Measurements from ENCODE around the gene PRICKLE2.

Gene PRICKLE2

DNA sequence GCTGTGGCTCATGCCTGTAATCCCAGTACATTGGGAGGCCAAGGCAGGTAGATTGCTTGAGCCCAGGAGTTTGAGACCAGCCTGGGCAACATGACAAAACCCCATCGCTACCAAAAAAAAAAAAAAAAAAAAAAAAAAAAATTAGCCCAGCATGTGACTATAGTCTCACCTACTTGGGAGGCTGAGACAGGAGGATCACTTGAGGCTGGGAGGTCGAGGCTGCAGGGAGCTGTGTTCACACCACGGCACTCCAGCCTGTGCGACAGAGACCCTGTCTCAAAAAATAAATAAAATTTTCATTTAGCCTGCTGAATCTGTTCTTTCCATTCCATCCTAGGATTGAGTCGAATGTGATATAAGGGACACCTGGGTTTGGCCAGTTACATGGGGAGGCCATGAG is 14.6 kb upstream of the PRICKLE2 start:
- no peaks in the 10 kb centered on the region for H3K4me1 Mint-ChIP-seq (ENCODE audit: low read depth)
- no peaks in the 10 kb centered on the region for H3K36me3 Mint-ChIP-seq (ENCODE audit: low read depth)
- no peak overlapping the region for H3K27ac Mint-ChIP-seq
- H3K4me3 Mint-ChIP-seq: no peak overlapping the region
- intact Hi-C loops (cut with micrococcal nuclease): no loop called here
- no peaks in the 10 kb centered on the region for H3K27me3 Mint-ChIP-seq
- peaks cover 29% of the 10 kb centered on the region for H3K9me3 Mint-ChIP-seq

DNA sequence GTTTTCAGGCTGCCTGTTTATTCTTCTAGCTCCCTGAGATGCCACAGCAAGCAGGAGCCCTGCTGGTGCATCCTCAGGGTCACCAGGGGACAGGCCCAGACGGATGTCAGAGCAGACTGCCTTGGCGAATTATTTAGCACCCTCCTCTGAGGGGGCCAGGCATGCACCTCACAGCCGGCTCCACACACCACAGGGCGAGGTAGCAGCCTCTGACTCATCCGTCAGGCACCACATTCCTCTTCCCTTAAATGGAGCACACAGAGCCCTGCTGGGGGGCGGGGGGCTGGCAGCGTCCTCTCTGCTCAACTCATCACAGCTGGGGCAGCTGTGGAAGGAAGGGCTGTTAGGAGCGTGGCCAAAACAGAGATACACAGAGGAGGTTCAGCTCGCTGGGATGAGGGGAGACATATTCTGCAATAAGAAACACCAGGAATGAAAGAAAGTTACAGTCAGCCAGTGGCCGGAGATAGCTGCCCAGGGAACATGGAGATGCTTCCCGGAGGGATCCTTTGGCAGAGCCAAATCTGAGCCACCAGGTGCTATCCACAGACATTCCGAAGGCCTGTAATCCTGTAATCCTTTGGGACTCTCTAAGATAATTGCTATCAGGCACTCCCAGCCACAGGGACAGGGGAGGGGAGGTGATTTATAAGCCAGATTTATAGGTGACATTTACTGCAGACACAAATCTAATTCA is 13.9 kb upstream of the PRICKLE2 start:
- Mint-ChIP-seq H3K4me1 (ENCODE audit: low read depth) (no peaks in the 10 kb centered on the region), H3K9me3 (peaks cover 33% of the 10 kb centered on the region), H3K4me3 (no peak overlapping the region), H3K27me3 (no peaks in the 10 kb centered on the region), H3K36me3 (ENCODE audit: low read depth) (no peaks in the 10 kb centered on the region), H3K27ac (no peak overlapping the region)
- intact Hi-C loops (cut with micrococcal nuclease): no loop called here

DNA sequence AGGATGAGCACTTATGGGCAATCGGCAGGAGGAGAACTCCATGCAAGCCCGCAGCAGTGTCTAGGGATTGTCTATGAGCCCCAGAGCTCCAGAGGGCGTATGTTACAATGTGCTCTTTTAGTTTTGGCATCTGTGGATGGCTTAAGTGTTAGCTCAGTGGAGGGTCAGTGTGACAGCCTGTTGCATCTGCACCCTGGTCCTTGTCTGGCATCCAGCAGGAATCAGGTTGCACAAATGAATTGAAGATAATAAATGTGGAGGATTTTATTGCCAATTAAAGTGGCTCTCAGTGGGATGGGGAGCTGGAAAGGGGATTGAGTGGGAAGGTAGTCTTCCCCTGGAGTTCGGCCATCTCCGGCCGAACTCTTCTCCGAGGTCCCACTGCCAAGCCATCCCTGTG is 11.8 kb upstream of the PRICKLE2 start:
- Mint-ChIP-seq H3K9me3 (peaks cover 33% of the 10 kb centered on the region), H3K27me3 (no peaks in the 10 kb centered on the region), H3K4me3 (no peak overlapping the region), H3K4me1 (ENCODE audit: low read depth) (no peaks in the 10 kb centered on the region), H3K27ac (no peak overlapping the region), H3K36me3 (ENCODE audit: low read depth) (no peaks in the 10 kb centered on the region)
- intact Hi-C loops (cut with micrococcal nuclease): no loop called here

DNA sequence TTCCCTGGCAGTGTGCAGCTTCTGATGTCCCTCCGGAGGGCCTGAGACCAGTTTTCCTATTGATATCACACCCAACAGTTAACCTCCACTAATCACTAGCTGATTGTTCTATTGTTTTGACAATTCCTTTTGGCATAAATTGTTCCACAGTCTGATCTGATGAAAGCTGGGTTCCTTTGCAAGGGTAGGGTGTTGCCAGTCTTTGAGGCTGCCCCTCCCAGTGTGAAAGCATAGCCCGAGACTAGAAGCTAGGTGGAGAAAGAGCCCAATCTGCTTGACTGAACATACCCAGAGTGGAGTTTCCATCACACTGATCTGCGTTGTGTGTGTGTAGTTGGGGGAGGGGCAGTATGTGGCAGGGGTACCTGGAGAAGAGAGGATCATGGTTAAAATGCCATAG is 10.3 kb upstream of the PRICKLE2 start:
- Mint-ChIP-seq H3K9me3 (peaks cover 33% of the 10 kb centered on the region), H3K4me3 (no peak overlapping the region), H3K27ac (no peak overlapping the region), H3K36me3 (ENCODE audit: low read depth) (no peaks in the 10 kb centered on the region), H3K27me3 (no peaks in the 10 kb centered on the region), H3K4me1 (ENCODE audit: low read depth) (no peaks in the 10 kb centered on the region)
- intact Hi-C loops (cut with micrococcal nuclease): no loop called here

DNA sequence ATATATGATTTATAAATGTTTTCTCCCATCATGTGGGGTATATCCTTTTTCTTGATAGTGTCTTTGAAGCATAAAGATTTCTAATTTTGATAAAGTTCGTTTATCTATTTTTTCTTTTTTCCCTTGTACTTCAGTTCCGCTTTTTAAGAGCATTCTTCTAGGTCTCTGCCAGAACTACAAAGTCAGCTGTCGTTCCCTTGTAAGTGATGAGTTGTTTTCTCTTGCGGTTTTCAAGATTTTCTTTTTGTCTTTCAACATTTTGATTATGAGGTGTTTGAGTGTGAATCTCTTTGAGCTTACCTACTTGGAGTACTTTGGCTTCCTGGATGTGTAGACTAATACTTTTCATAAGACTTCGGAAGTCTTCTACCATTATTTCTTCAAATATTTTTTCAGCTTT is 9.3 kb upstream of the PRICKLE2 start:
- intact Hi-C loops (cut with micrococcal nuclease): no loop called here
- H3K36me3 Mint-ChIP-seq (ENCODE audit: low read depth): no peaks in the 10 kb centered on the region
- H3K9me3 Mint-ChIP-seq: peaks cover 33% of the 10 kb centered on the region
- no peaks in the 10 kb centered on the region for H3K4me1 Mint-ChIP-seq (ENCODE audit: low read depth)
- no peak overlapping the region for H3K4me3 Mint-ChIP-seq
- H3K27ac Mint-ChIP-seq: no peak overlapping the region
- H3K27me3 Mint-ChIP-seq: no peaks in the 10 kb centered on the region

DNA sequence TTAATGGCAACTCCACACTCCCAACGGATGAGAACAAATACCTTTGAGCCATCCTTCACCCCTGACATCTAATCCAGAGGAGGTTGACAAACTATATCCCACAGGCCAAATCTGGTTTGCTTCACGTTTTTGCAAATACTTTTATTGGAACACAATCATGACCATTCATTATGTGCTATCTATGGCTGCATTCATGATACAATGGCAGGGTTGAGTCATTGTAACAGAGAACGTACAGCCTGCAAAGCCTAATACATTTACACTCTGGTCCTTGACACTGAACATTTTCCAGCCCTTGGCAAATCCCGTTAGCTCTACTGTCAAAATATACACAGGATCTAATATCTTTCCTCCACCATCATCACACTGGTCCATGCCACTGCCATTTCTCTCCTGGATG is 7.6 kb upstream of the PRICKLE2 start:
- H3K36me3 Mint-ChIP-seq (ENCODE audit: low read depth): no peaks in the 10 kb centered on the region
- no peaks in the 10 kb centered on the region for H3K27me3 Mint-ChIP-seq
- no peak overlapping the region for H3K4me3 Mint-ChIP-seq
- no peak overlapping the region for H3K27ac Mint-ChIP-seq
- peaks cover 23% of the 10 kb centered on the region for H3K9me3 Mint-ChIP-seq
- no peaks in the 10 kb centered on the region for H3K4me1 Mint-ChIP-seq (ENCODE audit: low read depth)
- intact Hi-C loops (cut with micrococcal nuclease): no loop called here

DNA sequence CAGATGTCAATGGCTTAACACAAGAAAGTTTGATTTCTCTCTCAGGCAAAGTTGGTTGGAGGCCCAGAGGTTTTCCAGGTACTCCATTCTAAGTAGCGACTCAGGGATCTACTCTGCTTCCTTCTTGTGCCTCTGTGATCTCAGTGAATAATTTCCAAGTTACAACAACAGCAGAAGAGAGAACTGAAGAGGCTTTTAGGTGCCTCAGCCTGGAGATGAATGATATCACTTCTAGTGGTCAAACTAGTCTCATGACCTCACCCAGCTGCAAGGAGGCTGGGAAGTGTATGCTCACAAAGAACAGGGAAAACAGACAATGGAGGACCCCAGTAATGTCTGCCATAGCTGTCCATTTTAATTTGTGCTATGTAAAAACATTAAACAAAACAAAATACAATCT is 4.6 kb upstream of the PRICKLE2 start:
- intact Hi-C loops (cut with micrococcal nuclease): no loop called here

DNA sequence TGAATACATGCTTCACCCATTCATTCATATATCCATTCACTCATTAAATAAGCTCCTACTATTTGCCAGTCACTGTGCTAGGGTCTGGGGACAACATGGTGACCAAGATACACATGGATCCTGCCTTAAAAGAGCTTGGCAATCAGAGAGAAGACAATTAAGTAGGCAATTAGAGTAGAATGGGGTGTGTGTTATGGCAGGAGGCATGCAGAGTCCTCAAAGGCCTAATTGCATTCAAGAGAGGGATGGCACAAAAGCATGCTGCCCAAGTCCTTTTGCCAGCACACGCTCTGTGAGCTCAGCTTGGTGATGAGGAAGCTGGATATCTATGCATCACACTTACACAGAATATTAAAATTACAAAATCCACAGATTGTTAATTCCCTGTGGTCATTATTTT is 2.8 kb upstream of the PRICKLE2 start:
- no peaks in the 10 kb centered on the region for H3K9me3 Mint-ChIP-seq
- peaks cover 3% of the 10 kb centered on the region for H3K27me3 Mint-ChIP-seq
- H3K4me3 Mint-ChIP-seq: no peak overlapping the region
- intact Hi-C loops (cut with micrococcal nuclease): no loop called here
- H3K36me3 Mint-ChIP-seq (ENCODE audit: low read depth): no peaks in the 10 kb centered on the region
- no peaks in the 10 kb centered on the region for H3K4me1 Mint-ChIP-seq (ENCODE audit: low read depth)
- H3K27ac Mint-ChIP-seq: no peak overlapping the region

More for the DNA sequence above, 4.6 kb upstream of the PRICKLE2 start:
- peaks cover 2% of the 10 kb centered on the region for H3K27me3 Mint-ChIP-seq
- H3K4me1 Mint-ChIP-seq (ENCODE audit: low read depth): no peaks in the 10 kb centered on the region
- no peak overlapping the region for H3K4me3 Mint-ChIP-seq
- peaks cover 4% of the 10 kb centered on the region for H3K9me3 Mint-ChIP-seq
- no peaks in the 10 kb centered on the region for H3K36me3 Mint-ChIP-seq (ENCODE audit: low read depth)
- no peak overlapping the region for H3K27ac Mint-ChIP-seq

DNA sequence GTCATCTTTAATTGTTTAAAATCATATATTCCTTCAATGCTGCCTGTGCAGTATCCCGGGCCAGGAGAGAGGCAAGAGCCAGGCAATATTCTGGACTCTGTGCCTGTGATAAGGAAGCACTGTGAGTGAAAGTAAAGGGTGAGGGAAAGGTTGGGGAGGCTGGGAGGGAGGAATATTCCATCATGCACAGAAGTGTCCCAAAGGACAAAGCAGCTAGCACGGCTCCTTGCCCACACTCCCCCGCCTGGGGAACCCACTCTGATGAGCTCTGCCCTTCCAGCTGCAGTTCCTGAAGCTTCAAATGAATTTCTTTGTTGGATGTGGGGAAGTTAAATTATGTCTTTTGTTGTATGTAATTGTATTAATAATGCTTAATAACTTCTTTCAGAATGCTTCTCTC is 1.5 kb upstream of the PRICKLE2 start:
- no peak overlapping the region for H3K4me3 Mint-ChIP-seq
- intact Hi-C loops (cut with micrococcal nuclease): no loop called here
- H3K4me1 Mint-ChIP-seq (ENCODE audit: low read depth): no peaks in the 10 kb centered on the region
- peaks cover 3% of the 10 kb centered on the region for H3K27me3 Mint-ChIP-seq
- H3K9me3 Mint-ChIP-seq: no peaks in the 10 kb centered on the region
- no peak overlapping the region for H3K27ac Mint-ChIP-seq
- H3K36me3 Mint-ChIP-seq (ENCODE audit: low read depth): no peaks in the 10 kb centered on the region

DNA sequence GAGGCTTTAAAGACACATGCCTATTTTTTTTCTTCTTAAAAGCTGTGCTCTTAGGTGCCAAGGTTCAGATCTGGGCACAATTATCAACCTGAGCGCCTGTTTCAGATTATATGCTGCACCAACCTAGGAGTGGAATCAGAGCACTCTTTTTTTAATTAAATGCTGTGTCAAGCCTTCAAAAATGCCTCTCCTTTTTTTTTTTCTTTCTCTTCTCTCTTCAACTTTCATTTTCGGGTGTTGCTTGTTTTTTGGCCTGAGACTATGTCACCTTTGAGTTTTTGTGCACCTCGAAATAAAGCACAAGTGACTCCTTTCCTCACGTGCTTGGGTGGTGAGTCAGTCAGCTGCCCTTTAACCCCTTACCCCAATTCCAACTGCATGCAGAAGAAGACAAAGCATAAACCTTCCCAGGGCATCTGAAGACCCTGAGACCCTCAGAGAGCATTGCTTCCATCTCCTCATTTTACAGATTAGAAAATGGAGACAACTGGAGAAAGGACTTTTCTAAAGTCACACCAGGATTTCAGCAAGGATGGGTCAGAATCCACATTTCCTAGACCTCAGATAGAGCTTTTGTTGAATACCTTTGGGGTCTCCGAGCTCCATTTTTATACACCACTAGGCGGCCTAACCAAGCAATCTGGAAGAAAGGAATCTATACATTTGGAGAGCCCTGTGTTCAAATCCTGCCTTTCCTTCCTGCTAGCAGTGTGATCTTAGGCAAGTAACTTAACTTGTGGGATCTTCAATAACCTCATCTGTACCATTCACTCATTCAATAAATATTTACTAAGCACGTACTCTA is 631 bp upstream of the PRICKLE2 start:
- H3K4me1 Mint-ChIP-seq (ENCODE audit: low read depth): no peaks in the 10 kb centered on the region
- intact Hi-C loops (cut with micrococcal nuclease): no loop called here
- H3K27ac Mint-ChIP-seq: no peak overlapping the region
- peaks cover 3% of the 10 kb centered on the region for H3K27me3 Mint-ChIP-seq
- no peaks in the 10 kb centered on the region for H3K36me3 Mint-ChIP-seq (ENCODE audit: low read depth)
- no peaks in the 10 kb centered on the region for H3K9me3 Mint-ChIP-seq
- H3K4me3 Mint-ChIP-seq: no peak overlapping the region

DNA sequence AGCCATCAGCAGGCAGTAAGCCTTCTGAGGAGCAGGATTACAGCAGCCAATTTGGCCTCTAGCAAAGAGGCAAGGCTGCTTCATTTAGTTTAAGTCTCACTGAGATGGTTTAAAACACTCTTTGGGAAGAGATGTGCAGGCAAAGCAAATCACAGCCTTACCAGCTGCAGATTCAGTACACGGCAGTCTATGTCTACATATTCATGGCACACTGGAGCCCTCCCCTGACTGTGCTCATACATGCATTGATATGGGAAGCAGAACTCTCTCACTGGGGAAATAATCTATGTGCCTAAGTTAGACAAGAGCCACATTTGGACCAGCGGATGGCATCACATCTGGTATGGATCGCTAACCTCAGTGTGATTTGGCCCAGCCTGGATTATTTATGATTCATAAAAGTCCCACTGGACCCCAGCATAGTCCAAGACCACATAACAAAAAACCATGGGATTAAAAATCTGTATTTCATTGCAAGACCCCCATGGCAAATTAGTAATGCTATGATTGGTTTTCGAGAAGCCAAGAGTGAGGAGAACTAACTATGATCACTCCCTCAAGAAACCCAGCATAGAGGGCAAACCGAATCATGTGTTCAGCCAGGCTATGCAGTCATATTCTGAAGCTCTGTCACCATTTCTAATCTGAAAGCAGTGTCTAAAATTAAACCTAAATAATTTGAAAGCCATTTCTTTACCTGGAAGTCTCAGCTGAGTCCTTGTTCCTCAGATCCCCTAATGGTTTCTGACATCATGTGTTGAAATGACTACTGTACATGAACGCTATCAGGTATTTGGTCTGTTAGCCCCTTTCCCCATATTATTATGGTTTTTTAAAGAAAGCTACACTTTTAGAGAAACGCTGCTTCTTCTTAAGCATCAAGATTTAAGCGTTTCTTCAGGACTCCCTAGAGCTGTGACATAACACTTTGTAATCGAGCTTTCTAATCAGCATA is 1.2 kb downstream of the PRICKLE2 start:
- intact Hi-C loops (cut with micrococcal nuclease): no loop called here
- no peaks in the 10 kb centered on the region for H3K4me1 Mint-ChIP-seq (ENCODE audit: low read depth)

DNA sequence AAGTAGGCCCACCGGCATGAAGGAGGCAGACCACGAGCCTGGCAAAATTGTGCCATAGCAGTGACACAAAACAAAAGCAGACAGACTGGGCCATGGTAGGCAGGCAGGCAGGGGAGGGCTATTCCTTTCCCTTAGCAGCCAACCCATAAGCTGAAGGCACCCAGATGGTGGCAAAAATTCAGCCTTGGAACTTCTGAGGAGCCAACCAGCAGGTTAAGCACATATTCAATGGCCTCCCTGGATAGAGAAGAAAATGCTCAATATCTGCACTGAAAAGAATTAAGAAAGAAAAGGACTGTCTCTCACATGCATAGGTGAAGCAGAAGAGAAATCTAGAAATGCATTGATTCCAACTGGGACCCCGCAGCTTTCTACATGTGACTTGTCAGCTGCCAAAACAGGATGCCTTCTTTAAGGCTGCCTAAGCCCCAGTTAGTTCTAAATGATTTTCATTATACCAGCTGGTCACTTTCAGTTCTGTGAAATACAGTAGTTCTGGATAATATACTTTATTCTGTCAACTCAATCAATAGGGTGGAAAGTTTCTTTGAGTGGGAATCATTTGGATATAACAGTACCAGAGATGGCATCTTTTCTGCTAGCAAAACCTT is 2.7 kb downstream of the PRICKLE2 start:
- H3K9me3 Mint-ChIP-seq: no peaks in the 10 kb centered on the region
- H3K4me3 Mint-ChIP-seq: no peak overlapping the region
- intact Hi-C loops (cut with micrococcal nuclease): no loop called here
- H3K36me3 Mint-ChIP-seq (ENCODE audit: low read depth): no peaks in the 10 kb centered on the region
- H3K27ac Mint-ChIP-seq: no peak overlapping the region
- no peaks in the 10 kb centered on the region for H3K4me1 Mint-ChIP-seq (ENCODE audit: low read depth)
- H3K27me3 Mint-ChIP-seq: peaks cover 3% of the 10 kb centered on the region

More for the DNA sequence above, 1.2 kb downstream of the PRICKLE2 start:
- Mint-ChIP-seq H3K27ac (no peak overlapping the region), H3K36me3 (ENCODE audit: low read depth) (no peaks in the 10 kb centered on the region), H3K27me3 (peaks cover 3% of the 10 kb centered on the region), H3K9me3 (no peaks in the 10 kb centered on the region), H3K4me3 (no peak overlapping the region)

DNA sequence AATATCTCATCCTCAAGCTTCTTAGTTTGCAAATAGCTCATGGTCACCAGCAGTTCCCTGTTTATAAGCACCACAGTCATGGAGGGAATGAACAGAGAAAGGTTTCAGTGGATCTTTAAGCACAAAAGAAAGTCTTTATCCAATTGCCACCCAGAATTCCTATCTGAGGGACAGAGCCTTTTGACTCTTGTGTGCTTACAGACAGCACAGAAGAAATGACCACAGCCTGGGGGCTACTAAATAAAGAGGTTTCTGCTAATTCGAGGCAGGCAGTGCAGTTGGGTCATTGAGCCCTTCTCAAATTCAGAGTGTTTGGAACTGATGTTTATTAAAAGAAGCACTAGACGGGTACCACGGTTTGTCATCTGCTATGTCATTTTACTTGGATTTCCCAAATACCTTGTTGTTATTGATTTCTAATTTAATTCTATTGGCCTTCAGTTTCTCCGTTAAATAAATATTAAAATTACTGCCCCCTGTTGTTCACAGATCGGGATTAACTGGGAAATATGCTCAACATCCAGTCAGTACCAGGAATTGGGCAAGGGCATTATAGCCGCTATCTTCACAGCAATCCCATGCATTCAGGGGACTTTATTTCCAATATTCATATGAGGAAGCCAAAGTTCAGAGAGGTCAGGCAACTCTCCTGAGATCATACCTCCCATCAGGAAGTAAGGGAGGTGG is 3.6 kb downstream of the PRICKLE2 start:
- Mint-ChIP-seq H3K27me3 (peaks cover 3% of the 10 kb centered on the region), H3K4me3 (no peak overlapping the region), H3K27ac (no peak overlapping the region), H3K36me3 (ENCODE audit: low read depth) (no peaks in the 10 kb centered on the region), H3K4me1 (ENCODE audit: low read depth) (no peaks in the 10 kb centered on the region), H3K9me3 (no peaks in the 10 kb centered on the region)
- intact Hi-C loops (cut with micrococcal nuclease): no loop called here

Measured in dendritic cell treated with granulocyte-macrophage colony-stimulating factor and Interleukin-4, amounts not matched to agents 40 ng/mL and 50 ng/mL, for 4 days (primary cell).